Measurements from ENCODE around the gene CBLB.

The CBLB gene

DNA sequence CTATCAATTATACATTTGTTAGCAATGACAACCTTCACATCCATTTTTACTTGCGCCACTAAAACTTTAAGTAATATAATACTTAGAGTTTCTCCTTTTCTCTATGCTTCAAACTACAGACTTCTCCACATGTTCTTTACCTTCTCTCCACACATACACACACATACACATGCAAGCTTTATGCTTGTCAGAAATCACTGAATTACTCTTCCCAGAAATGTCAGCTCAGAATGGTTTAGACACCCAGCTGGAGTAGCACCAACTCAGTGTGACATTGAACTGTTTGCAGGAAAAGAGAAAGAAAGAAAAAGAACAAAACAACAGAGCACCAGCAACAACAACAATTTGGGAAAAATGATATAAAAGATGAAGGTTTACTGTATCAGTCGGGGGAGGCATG is 20.9 kb downstream of the CBLB start:
- H3K36me3 ChIP-seq (ENCODE audit: insufficient read depth, low read length) = peaks cover 12% of the 10 kb centered on the region
- TF ChIP-seq EZH2 (IDR thresholded peaks at IDR 0.05) = no peak
- no peak for TF ChIP-seq POLR2AphosphoS5 (IDR thresholded peaks at IDR 0.05; ENCODE audit: borderline replicate concordance, low read depth, low read length)
- TF ChIP-seq FOXP2 (optimal IDR thresholded peaks at IDR 0.05; ENCODE audit: control extremely low read depth, extremely low read length, insufficient read depth) = no peak
- no peak overlapping the region for H3K4me3 ChIP-seq
- no peaks in the 10 kb centered on the region for H3K9me3 ChIP-seq (ENCODE audit: low read depth, low read length)
- H3K9ac ChIP-seq (ENCODE audit: insufficient read length) = no peak overlapping the region
- H3K27ac ChIP-seq = no peak overlapping the region
- DNase-seq (ENCODE audit: low read depth, low spot score) = no peak

DNA sequence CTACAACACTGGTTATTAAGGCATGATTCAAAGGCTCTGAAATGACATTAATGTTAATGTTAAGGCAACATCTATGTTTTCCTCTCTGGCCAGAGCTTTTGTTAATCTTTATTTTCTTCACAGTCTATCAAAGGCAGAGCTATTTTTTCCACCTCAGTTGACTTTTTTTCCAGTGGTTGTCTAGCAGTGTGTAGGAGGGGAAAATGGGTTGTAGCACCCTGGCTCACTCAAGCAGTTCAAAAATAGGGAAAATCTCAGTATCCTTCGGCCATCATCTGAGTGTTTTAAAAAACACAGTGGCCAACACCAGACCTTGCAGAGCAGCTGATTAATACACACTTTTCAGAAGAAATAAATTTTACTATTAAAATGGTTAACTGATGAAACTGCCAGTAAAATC is 21.4 kb downstream of the CBLB start:
- TF ChIP-seq POLR2AphosphoS5 (IDR thresholded peaks at IDR 0.05; ENCODE audit: borderline replicate concordance, low read depth, low read length) (no peak), EZH2 (IDR thresholded peaks at IDR 0.05) (no peak), FOXP2 (optimal IDR thresholded peaks at IDR 0.05; ENCODE audit: control extremely low read depth, extremely low read length, insufficient read depth) (no peak)
- Histone ChIP-seq H3K9me3 (ENCODE audit: low read depth, low read length) (no peaks in the 10 kb centered on the region), H3K27ac (no peak overlapping the region), H3K36me3 (ENCODE audit: insufficient read depth, low read length) (peaks cover 11% of the 10 kb centered on the region), H3K4me3 (no peak overlapping the region), H3K9ac (ENCODE audit: insufficient read length) (no peak overlapping the region)
- DNase-seq (ENCODE audit: low read depth, low spot score) = no peak

GRCh38 chr3:105846809-105847208 is 22.0 kb downstream of the CBLB start:
- Histone ChIP-seq H3K36me3 (ENCODE audit: insufficient read depth, low read length) (peaks cover 11% of the 10 kb centered on the region), H3K9ac (ENCODE audit: insufficient read length) (no peak overlapping the region), H3K9me3 (ENCODE audit: low read depth, low read length) (no peaks in the 10 kb centered on the region), H3K4me3 (no peak overlapping the region), H3K27ac (peak overlapping the region; percentile 51; the same call in 1 of the 2 replicates)
- DNase-seq (ENCODE audit: low read depth, low spot score) = no peak
- TF ChIP-seq FOXP2 (optimal IDR thresholded peaks at IDR 0.05; ENCODE audit: control extremely low read depth, extremely low read length, insufficient read depth) (no peak), POLR2AphosphoS5 (IDR thresholded peaks at IDR 0.05; ENCODE audit: borderline replicate concordance, low read depth, low read length) (no peak), EZH2 (IDR thresholded peaks at IDR 0.05) (no peak)

DNA sequence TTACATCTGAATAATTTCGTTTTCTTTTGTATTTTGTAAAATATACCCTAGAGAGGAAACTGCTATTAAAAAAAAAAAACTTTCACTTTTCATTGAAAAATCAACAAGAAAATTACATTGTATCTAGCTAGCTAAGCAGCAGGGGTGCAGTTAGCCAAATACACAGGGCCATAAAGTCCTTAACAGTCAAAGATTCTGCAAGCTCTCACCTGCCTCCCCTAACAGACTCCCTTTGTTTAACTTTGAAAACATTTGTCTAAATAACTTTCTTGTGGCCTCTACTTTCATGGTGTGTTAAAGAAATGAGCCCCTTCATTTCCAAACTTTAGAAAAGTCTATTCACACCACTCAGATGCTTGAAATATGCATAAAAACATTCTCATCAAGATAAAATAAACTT is 23.3 kb downstream of the CBLB start:
- Histone ChIP-seq H3K36me3 (ENCODE audit: insufficient read depth, low read length) (peaks cover 3% of the 10 kb centered on the region), H3K9me3 (ENCODE audit: low read depth, low read length) (no peaks in the 10 kb centered on the region), H3K27ac (no peak overlapping the region), H3K9ac (ENCODE audit: insufficient read length) (no peak overlapping the region), H3K4me3 (no peak overlapping the region)
- no peak for TF ChIP-seq FOXP2 (optimal IDR thresholded peaks at IDR 0.05; ENCODE audit: control extremely low read depth, extremely low read length, insufficient read depth)
- TF ChIP-seq POLR2AphosphoS5 (IDR thresholded peaks at IDR 0.05; ENCODE audit: borderline replicate concordance, low read depth, low read length) = no peak
- no peak for TF ChIP-seq EZH2 (IDR thresholded peaks at IDR 0.05)
- no peak for DNase-seq (ENCODE audit: low read depth, low spot score)

DNA sequence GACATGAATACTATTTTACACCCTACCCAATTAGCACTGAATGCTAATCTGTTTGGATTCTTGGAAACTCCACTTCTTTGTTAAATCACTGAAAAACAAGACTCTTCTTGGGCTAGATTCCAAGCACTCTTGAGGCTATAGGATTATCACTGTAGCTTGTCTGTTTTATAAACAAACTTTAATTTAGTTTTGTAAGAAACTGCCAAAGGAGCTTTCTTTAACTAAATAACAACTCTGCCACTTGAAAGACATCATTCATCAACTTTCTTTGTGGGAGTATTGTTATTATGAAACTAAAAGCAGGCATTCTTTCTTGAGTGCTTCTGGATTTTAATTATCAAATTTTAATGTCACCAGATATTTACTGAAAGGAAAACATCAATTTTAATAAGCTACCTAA is 24.1 kb downstream of the CBLB start:
- no peak for DNase-seq (ENCODE audit: low read depth, low spot score)
- Histone ChIP-seq H3K9ac (ENCODE audit: insufficient read length) (no peak overlapping the region), H3K4me3 (no peak overlapping the region), H3K27ac (no peak overlapping the region), H3K36me3 (ENCODE audit: insufficient read depth, low read length) (no peaks in the 10 kb centered on the region), H3K9me3 (ENCODE audit: low read depth, low read length) (no peaks in the 10 kb centered on the region)
- TF ChIP-seq POLR2AphosphoS5 (IDR thresholded peaks at IDR 0.05; ENCODE audit: borderline replicate concordance, low read depth, low read length) (no peak), EZH2 (IDR thresholded peaks at IDR 0.05) (no peak), FOXP2 (optimal IDR thresholded peaks at IDR 0.05; ENCODE audit: control extremely low read depth, extremely low read length, insufficient read depth) (no peak)

GRCh38 chr3:105843994-105844393 is 24.8 kb downstream of the CBLB start:
- no peak for TF ChIP-seq POLR2AphosphoS5 (IDR thresholded peaks at IDR 0.05; ENCODE audit: borderline replicate concordance, low read depth, low read length)
- no peak for TF ChIP-seq FOXP2 (optimal IDR thresholded peaks at IDR 0.05; ENCODE audit: control extremely low read depth, extremely low read length, insufficient read depth)
- TF ChIP-seq EZH2 (IDR thresholded peaks at IDR 0.05) = no peak
- no peak overlapping the region for H3K9ac ChIP-seq (ENCODE audit: insufficient read length)
- no peak for DNase-seq (ENCODE audit: low read depth, low spot score)
- no peaks in the 10 kb centered on the region for H3K9me3 ChIP-seq (ENCODE audit: low read depth, low read length)
- no peak overlapping the region for H3K4me3 ChIP-seq
- no peak overlapping the region for H3K27ac ChIP-seq
- no peaks in the 10 kb centered on the region for H3K36me3 ChIP-seq (ENCODE audit: insufficient read depth, low read length)

DNA sequence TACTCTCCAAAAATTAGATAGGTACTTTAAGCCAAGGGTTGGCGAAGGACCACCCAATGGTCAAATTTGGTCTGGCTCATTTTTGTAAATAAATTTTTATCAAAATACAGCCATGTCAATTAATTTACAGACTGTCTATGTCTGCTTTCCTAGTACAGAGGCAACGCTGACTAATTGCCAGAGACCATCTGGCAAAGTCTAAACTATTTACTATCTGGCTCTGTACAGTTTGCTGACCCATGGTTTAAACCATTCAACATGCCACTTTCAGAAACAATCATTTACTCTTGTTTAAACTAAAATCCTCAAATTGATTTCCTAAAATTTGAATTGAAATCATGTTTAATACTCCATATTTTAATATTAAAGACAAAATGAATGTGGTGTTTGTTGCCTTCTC is 25.9 kb downstream of the CBLB start:
- Histone ChIP-seq H3K4me3 (no peak overlapping the region), H3K36me3 (ENCODE audit: insufficient read depth, low read length) (no peaks in the 10 kb centered on the region), H3K9me3 (ENCODE audit: low read depth, low read length) (no peaks in the 10 kb centered on the region), H3K9ac (ENCODE audit: insufficient read length) (no peak overlapping the region), H3K27ac (no peak overlapping the region)
- no peak for DNase-seq (ENCODE audit: low read depth, low spot score)
- TF ChIP-seq POLR2AphosphoS5 (IDR thresholded peaks at IDR 0.05; ENCODE audit: borderline replicate concordance, low read depth, low read length) = no peak
- no peak for TF ChIP-seq FOXP2 (optimal IDR thresholded peaks at IDR 0.05; ENCODE audit: control extremely low read depth, extremely low read length, insufficient read depth)
- TF ChIP-seq EZH2 (IDR thresholded peaks at IDR 0.05) = no peak

DNA sequence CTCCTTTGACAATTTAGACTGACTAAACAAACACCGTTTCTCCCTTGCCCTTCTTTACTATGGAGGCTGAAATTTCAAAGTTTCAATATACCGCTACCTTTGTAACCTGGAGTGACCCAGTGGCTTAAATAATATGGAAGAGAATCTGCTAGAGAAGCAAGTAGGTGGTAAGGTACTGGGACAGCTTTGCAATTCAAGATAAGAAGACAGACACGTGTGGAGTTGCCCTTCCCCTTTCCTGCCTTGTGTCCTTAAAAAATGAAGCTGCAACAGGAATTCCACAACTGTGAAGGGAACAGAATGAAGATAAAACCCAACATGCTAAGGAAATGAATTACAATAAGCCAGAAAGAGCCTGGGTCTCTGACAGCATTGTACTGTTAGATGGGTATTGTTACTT is 26.4 kb downstream of the CBLB start:
- TF ChIP-seq EZH2 (IDR thresholded peaks at IDR 0.05) (no peak), FOXP2 (optimal IDR thresholded peaks at IDR 0.05; ENCODE audit: control extremely low read depth, extremely low read length, insufficient read depth) (no peak), POLR2AphosphoS5 (IDR thresholded peaks at IDR 0.05; ENCODE audit: borderline replicate concordance, low read depth, low read length) (no peak)
- Histone ChIP-seq H3K36me3 (ENCODE audit: insufficient read depth, low read length) (no peaks in the 10 kb centered on the region), H3K4me3 (no peak overlapping the region), H3K9ac (ENCODE audit: insufficient read length) (no peak overlapping the region), H3K9me3 (ENCODE audit: low read depth, low read length) (no peaks in the 10 kb centered on the region), H3K27ac (no peak overlapping the region)
- no peak for DNase-seq (ENCODE audit: low read depth, low spot score)

DNA sequence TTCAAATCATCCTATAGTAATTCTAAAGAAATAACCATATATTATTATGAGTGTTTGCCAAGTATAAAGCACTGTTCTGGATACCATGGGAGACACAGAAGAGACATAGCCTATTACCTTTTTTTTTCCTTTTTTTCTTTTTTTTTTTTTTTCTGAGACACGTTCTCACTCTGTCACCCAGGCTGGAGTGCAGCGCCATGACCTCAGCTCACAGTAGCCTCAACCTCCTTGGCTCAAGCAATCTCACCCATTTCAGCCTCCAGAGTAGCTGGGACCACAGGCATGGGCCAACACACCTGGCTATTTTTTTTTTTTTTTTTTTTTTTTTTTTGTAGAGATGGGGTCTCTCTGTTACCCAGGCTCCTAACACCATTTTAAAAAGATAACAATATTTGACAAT is 30.9 kb downstream of the CBLB start:
- TF ChIP-seq FOXP2 (optimal IDR thresholded peaks at IDR 0.05; ENCODE audit: control extremely low read depth, extremely low read length, insufficient read depth) (no peak), POLR2AphosphoS5 (IDR thresholded peaks at IDR 0.05; ENCODE audit: borderline replicate concordance, low read depth, low read length) (no peak), EZH2 (IDR thresholded peaks at IDR 0.05) (no peak)
- Histone ChIP-seq H3K9me3 (ENCODE audit: low read depth, low read length) (no peaks in the 10 kb centered on the region), H3K27ac (no peak overlapping the region), H3K9ac (ENCODE audit: insufficient read length) (no peak overlapping the region), H3K36me3 (ENCODE audit: insufficient read depth, low read length) (no peaks in the 10 kb centered on the region), H3K4me3 (no peak overlapping the region)
- DNase-seq (ENCODE audit: low read depth, low spot score) = no peak
